Measurements from ENCODE around the gene AMD1.
"Not testable (repeated sequence)": the region's sequence is repeated elsewhere in the genome, so short reads cannot be mapped to it uniquely, and the experiment has no call there.

- TF ChIP-seq, protein P1, sequence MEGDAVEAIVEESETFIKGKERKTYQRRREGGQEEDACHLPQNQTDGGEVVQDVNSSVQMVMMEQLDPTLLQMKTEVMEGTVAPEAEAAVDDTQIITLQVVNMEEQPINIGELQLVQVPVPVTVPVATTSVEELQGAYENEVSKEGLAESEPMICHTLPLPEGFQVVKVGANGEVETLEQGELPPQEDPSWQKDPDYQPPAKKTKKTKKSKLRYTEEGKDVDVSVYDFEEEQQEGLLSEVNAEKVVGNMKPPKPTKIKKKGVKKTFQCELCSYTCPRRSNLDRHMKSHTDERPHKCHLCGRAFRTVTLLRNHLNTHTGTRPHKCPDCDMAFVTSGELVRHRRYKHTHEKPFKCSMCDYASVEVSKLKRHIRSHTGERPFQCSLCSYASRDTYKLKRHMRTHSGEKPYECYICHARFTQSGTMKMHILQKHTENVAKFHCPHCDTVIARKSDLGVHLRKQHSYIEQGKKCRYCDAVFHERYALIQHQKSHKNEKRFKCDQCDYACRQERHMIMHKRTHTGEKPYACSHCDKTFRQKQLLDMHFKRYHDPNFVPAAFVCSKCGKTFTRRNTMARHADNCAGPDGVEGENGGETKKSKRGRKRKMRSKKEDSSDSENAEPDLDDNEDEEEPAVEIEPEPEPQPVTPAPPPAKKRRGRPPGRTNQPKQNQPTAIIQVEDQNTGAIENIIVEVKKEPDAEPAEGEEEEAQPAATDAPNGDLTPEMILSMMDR (conservative IDR thresholded peaks at IDR 0.05; ENCODE audit: low read length) = not testable (repeated sequence)
- TF ChIP-seq EZH2phosphoT487 (IDR thresholded peaks at IDR 0.05; ENCODE audit: borderline replicate concordance) = not testable (repeated sequence)
Observed at GRCh38 chr6:110901601-110902000, 27.0 kb downstream of the AMD1 start.

Data from Loucy (cell line).